ENCODE results near the gene LAMC3.

DNA sequence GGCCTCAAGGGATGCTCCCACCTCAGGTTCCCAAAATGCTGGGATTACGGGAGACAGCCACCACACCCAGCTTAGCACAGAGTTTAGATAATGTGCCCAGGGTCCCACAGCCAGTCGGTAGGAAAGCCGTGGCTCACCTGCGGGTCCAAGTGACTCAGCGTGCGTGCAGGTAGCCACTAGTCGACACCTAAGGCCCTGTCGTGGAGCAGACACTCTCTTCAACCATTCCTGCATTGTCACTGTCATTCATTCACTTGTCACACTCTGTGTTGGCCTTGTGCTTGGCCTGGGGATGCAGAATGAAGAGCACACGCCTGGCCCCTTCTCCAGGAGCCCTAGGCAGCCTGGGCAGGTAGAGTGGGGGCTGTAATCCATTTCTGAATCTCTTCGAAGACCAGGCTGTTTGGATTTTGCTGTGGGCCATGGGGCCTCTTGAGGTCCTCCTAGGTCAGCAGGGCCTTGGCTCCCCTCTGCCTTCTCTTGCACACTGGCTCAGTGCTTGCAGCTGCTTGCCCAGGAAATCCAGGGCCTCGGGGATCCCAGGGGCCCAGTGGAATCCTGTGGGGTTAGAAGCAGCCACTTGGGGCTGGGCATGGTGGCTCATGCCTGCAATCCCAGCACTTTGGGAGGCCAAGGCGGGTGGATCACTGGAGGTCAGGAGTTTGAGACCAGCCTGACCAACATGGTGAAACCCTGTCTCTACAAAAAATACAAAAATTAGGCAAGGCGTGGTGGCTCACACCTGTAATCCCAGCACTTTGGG, 81.2 kb downstream of the LAMC3 start:
- TF ChIP-seq, protein P1, sequence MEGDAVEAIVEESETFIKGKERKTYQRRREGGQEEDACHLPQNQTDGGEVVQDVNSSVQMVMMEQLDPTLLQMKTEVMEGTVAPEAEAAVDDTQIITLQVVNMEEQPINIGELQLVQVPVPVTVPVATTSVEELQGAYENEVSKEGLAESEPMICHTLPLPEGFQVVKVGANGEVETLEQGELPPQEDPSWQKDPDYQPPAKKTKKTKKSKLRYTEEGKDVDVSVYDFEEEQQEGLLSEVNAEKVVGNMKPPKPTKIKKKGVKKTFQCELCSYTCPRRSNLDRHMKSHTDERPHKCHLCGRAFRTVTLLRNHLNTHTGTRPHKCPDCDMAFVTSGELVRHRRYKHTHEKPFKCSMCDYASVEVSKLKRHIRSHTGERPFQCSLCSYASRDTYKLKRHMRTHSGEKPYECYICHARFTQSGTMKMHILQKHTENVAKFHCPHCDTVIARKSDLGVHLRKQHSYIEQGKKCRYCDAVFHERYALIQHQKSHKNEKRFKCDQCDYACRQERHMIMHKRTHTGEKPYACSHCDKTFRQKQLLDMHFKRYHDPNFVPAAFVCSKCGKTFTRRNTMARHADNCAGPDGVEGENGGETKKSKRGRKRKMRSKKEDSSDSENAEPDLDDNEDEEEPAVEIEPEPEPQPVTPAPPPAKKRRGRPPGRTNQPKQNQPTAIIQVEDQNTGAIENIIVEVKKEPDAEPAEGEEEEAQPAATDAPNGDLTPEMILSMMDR (conservative IDR thresholded peaks at IDR 0.05; ENCODE audit: low read depth, low read length) = no peak
- TF ChIP-seq EZH2 (IDR thresholded peaks at IDR 0.05; ENCODE audit: low read length, unreplicated experiment) = no peak
